Tibial artery (tissue), 4 donors: Measurements from ENCODE around the gene H1-8.

Experiments used
- DNase-seq, 2 donors: peaks; one replicate each; pipeline ENCODE4 v3.0.0-alpha.2; 2019
- H3K27ac ChIP-seq, 2 donors: fragments of 200-600 bp; sonication (generic) in 1 of 2; 1 replicate in 1 of 2; 2 replicates in 1 of 2; pipeline ENCODE4 v1.5.1; 2018 to 2019; ENCODE audit warnings: mild to moderate bottlenecking in 1 of 2
- H3K27me3 ChIP-seq, 2 donors: fragments of 200-600 bp; sonication (generic) in 1 of 2; one replicate each; pipeline versions ENCODE4 v1.5.1 to v1.6.0; 2016 to 2019
- H3K36me3 ChIP-seq, 3 donors: fragments of 200-600 bp; sonication (generic) in 2 of 3; one replicate each; pipeline ENCODE4 v1.5.1; 2016 to 2019; ENCODE audit warnings: mild to moderate bottlenecking in 2 of 3
- H3K4me1 ChIP-seq, 4 donors: fragments of 200-600 bp; sonication (generic) in 2 of 4; 1 replicate in 3 of 4; 2 replicates in 1 of 4; pipeline ENCODE4 v1.5.1; 2016 to 2019
- H3K4me3 ChIP-seq, 2 donors: fragments of 200-600 bp; sonication (generic) in 1 of 2; 1 replicate in 1 of 2; 2 replicates in 1 of 2; pipeline ENCODE4 v1.5.1; 2018 to 2019; ENCODE audit warnings: mild to moderate bottlenecking in 2 of 2
- H3K9me3 ChIP-seq, 3 donors: fragments of 200-600 bp; sonication (generic) in 1 of 3; one replicate each; pipeline ENCODE4 v1.5.1; 2016 to 2019
- intact Hi-C: fragments of 100-400 bp; cut with DNase I; formaldehyde crosslinking; loops from one replicate; pipeline ENCODE4 v1.15.0; 2023; ENCODE audit warnings: low total_unique reads
- TF ChIP-seq, protein P1 (sequence below), 2 experiments: fragments of 200-600 bp in 1 of 2; fragments of 450-650 bp in 1 of 2; IDR thresholded peaks; one replicate each; pipeline ENCODE4 v1.5.1; 2017 to 2019; ENCODE audit warnings: antibody characterized with exemption in 2 of 2, mild to moderate bottlenecking in 1 of 2, moderate library complexity in 1 of 2

The H1-8 gene

DNA sequence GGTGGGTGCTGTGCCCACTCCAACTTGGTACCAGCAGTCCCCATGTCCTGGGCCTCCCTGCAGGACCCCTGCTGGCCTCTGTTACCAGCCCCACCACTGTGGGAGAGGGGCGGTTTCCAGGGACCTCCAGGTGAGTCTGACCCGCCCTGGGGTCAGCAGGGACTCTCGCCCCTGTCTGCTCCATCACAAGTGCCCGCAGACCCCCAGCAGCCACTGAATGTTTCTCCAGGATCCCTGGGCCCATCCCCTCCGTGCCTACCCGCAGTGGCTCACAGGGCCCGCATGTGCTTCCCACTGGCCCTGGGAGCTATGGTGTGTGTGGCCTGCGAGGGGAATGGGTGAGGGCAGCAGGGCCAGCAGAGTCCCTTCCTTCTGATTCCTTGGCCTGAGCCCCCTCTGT, 24.4 kb upstream of the H1-8 start:
- Histone ChIP-seq H3K36me3 (peaks cover 0 to 74% (median 48%) of the 10 kb centered on the region in 3 donors), H3K4me1 (no peaks in the 10 kb centered on the region), H3K27me3 (no peaks in the 10 kb centered on the region), H3K27ac (no peak overlapping the region), H3K9me3 (no peaks in the 10 kb centered on the region), H3K4me3 (no peak overlapping the region)
- TF ChIP-seq, protein P1, sequence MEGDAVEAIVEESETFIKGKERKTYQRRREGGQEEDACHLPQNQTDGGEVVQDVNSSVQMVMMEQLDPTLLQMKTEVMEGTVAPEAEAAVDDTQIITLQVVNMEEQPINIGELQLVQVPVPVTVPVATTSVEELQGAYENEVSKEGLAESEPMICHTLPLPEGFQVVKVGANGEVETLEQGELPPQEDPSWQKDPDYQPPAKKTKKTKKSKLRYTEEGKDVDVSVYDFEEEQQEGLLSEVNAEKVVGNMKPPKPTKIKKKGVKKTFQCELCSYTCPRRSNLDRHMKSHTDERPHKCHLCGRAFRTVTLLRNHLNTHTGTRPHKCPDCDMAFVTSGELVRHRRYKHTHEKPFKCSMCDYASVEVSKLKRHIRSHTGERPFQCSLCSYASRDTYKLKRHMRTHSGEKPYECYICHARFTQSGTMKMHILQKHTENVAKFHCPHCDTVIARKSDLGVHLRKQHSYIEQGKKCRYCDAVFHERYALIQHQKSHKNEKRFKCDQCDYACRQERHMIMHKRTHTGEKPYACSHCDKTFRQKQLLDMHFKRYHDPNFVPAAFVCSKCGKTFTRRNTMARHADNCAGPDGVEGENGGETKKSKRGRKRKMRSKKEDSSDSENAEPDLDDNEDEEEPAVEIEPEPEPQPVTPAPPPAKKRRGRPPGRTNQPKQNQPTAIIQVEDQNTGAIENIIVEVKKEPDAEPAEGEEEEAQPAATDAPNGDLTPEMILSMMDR (IDR thresholded peaks at IDR 0.05), result no peak
- no peak for DNase-seq
- intact Hi-C loops, result no loop called here

DNA sequence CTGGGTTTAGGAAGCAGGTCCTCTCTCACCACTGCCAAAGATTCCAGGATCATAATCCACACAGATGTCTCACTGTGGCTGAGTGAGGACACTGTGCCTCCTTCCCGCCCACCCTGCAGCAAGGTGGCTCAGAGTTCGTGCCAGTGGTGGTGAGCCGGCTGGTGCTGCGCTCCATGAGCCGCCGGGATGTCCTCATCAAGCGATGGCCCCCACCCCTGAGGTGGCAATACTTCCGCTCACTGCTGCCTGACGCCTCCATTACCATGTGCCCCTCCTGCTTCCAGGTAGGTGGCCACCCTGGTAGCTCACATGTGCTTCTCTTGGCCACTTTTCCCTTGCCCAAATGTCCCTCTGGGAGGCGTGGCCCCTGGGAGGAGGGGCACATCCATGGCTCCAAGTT, 23.5 kb upstream of the H1-8 start:
- Histone ChIP-seq H3K9me3 (no peaks in the 10 kb centered on the region), H3K4me1 (no peaks in the 10 kb centered on the region), H3K27ac (no peak overlapping the region), H3K27me3 (no peaks in the 10 kb centered on the region), H3K4me3 (no peak overlapping the region), H3K36me3 (peaks cover 0 to 65% (median 39%) of the 10 kb centered on the region in 3 donors)
- DNase-seq, result no peak
- intact Hi-C loops, result no loop called here
- TF ChIP-seq, protein P1 (IDR thresholded peaks at IDR 0.05), result no peak

DNA sequence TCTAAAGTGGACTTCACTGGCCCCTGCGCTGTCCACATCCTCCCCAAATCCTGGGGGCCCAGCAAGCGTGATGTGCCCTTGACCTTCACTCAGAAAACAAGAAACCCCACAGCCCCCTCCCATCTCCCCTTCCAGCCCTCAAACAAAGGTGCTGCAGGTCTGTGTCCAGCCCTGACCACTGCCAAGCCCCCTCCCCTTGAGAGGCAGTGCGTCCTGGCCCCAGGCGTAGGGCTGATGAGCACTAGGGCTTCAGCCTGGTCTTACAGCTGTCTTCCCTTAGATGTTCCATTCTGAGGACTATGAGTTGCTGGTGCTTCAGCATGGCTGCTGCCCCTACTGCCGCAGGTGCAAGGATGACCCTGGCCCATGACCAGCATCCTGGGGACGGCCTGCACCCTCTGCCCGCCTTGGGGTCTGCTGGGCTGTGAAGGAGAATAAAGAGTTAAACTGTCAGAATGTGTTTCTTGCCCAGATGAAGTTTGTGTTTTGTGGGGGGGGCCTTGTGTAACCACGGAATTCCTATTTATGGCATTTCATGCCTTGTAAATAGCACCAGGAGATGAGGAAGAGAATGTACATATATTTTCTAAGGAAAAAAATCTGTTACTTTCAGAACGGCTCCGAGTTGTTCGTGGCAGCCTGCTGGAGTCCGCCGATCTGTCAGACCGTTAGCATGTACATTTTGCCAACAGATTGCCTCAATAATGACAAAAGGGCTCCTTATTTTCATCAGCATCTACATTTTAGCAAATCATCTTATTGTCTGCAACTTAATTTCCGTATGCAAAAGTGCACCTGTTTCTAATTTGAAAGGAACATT, 22.9 kb upstream of the H1-8 start:
- intact Hi-C loops, result no loop called here
- H3K36me3 ChIP-seq, result peaks cover 0 to 58% (median 32%) of the 10 kb centered on the region in 3 donors
- TF ChIP-seq, protein P1 (IDR thresholded peaks at IDR 0.05), result no peak
- H3K4me1 ChIP-seq, result no peaks in the 10 kb centered on the region
- no peak overlapping the region for H3K27ac ChIP-seq
- H3K9me3 ChIP-seq, result no peaks in the 10 kb centered on the region
- no peak for DNase-seq
- no peaks in the 10 kb centered on the region for H3K27me3 ChIP-seq
- no peak overlapping the region for H3K4me3 ChIP-seq

DNA sequence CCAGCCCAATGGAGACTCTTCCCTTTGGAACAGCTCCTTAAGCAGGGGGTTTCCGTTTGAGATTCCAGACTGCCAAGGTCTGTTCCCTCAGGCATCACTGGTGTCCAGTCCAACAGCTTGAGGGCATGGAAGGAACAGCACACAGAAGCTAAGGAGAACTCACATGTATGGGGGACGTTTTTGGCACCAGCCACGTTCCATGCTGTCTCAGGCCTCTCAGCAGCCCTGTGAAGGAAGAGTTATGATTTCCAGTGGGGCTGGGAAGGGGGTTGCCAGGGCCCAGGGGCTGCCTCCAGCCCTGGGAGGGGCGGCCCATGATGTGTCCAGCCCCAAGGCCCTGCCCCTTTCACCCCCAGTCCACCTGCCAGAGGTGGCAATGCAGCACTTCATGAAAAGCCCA, 22.0 kb upstream of the H1-8 start:
- Histone ChIP-seq H3K36me3 (peaks cover 0 to 51% (median 27%) of the 10 kb centered on the region in 3 donors), H3K27me3 (no peaks in the 10 kb centered on the region), H3K27ac (no peak overlapping the region), H3K4me1 (no peaks in the 10 kb centered on the region), H3K9me3 (no peaks in the 10 kb centered on the region), H3K4me3 (no peak overlapping the region)
- DNase-seq, result no peak
- intact Hi-C loops, result no loop called here
- TF ChIP-seq, protein P1 (IDR thresholded peaks at IDR 0.05), result no peak

DNA sequence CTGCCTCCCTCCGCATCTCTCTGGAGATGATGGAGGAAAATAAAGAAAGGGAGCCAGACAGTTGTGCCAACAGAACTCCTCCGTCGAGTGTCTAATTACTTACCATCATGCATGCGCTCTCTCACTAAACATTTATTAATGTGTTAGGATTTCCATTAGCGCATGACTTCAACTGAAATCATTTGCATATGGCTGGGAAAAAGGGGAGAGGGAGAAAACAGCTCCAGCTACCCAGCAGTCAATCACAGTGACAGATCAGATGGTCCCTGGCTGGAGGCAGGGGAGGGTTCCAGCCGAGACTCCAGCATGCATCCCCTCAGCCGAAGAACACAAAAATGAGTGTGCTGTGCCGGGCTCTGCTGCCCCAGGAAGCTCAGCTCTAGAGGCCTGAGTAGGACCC, 21.4 kb upstream of the H1-8 start:
- TF ChIP-seq, protein P1 (IDR thresholded peaks at IDR 0.05), result no peak
- no peaks in the 10 kb centered on the region for H3K27me3 ChIP-seq
- DNase-seq, result no peak
- intact Hi-C loops, result no loop called here
- H3K4me3 ChIP-seq, result no peak overlapping the region
- H3K4me1 ChIP-seq, result no peaks in the 10 kb centered on the region
- H3K9me3 ChIP-seq, result no peaks in the 10 kb centered on the region
- no peak overlapping the region for H3K27ac ChIP-seq
- H3K36me3 ChIP-seq, result peaks cover 0 to 45% (median 27%) of the 10 kb centered on the region in 3 donors
